SH-SY5Y (cell line): Measurements from ENCODE around the gene CACNA2D1.

ENCODE experiments used
- GATA2 ChIP-seq: IDR thresholded peaks from 2 replicates; pipeline ENCODE4 v1.6.1; 2011; ENCODE audit warnings: mild to moderate bottlenecking, low read depth, low read length
- GATA3 ChIP-seq: IDR thresholded peaks from 2 replicates; pipeline ENCODE4 v1.6.1; 2011; ENCODE audit warnings: low read depth, mild to moderate bottlenecking, low read length, moderate library complexity

DNA sequence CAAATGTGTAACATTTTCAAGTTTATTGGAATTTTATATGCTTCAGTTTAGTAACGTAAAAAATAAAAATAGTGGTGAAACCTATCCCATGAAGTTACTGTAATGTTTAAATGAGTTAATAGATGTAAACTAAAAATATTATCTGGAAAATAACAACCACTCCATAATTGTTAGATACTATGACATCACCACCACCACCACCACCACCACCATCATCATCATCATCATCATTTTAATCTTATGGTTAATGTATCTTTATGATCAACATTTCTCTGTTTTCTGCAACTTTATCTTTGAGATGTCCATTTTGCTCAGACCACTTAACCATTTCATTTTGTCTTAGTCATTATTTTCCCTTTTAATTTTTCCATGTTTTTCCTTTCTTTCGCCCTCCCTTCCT lies 23.4 kb upstream of the CACNA2D1 start:
- no peak for TF ChIP-seq GATA2
- no peak for TF ChIP-seq GATA3
